Breast epithelium (tissue), 4 donors: ENCODE data around the gene KLRD1. TPM values are rescaled to one million over a fixed set of nuclear protein-coding genes. Genes with fewer than 3 reads are reported as not detected.
"Not testable (repeated sequence)": the region's sequence is repeated elsewhere in the genome, so short reads cannot be mapped to it uniquely, and the experiment has no call there.

Source experiments
- DNase-seq, 2 donors: peaks; one replicate each; pipeline ENCODE4 v3.0.0-alpha.2; 2019; ENCODE audit warnings: low spot score in 2 of 2
- H3K27ac ChIP-seq, 2 donors: fragments of 200-600 bp; sonication (generic) in 1 of 2; one replicate each; pipeline ENCODE4 v1.5.1; 2016 to 2019; ENCODE audit warnings: mild to moderate bottlenecking in 1 of 2
- H3K27me3 ChIP-seq, 2 donors: fragments of 200-600 bp; sonication (generic) in 1 of 2; one replicate each; pipeline versions ENCODE4 v1.5.1 to v1.6.0; 2017 to 2019; ENCODE audit warnings: control low read depth in 1 of 2, mild to moderate bottlenecking in 1 of 2
- H3K36me3 ChIP-seq: fragments of 200-600 bp; one replicate; pipeline ENCODE4 v1.5.1; 2019
- H3K4me1 ChIP-seq, 2 donors: fragments of 200-600 bp; sonication (generic); one replicate each; pipeline ENCODE4 v1.5.1; 2016 to 2019; ENCODE audit warnings: control low read depth in 1 of 2
- H3K4me3 ChIP-seq, 3 donors: fragments of 200-600 bp; sonication (generic); 1 replicate in 2 of 3; 2 replicates in 1 of 3; pipeline ENCODE4 v1.5.1; 2016 to 2019; ENCODE audit warnings: mild to moderate bottlenecking in 3 of 3, moderate library complexity in 2 of 3
- H3K9me3 ChIP-seq, 2 donors: fragments of 200-600 bp; sonication (generic) in 1 of 2; one replicate each; pipeline ENCODE4 v1.5.1; 2016 to 2019; ENCODE audit warnings: control low read depth in 1 of 2
- CTCF ChIP-seq, 3 donors: fragments of 450-650 bp; IDR thresholded peaks; one replicate each; pipeline ENCODE4 v1.5.1; 2016 to 2017; ENCODE audit warnings: antibody characterized with exemption in 3 of 3, mild to moderate bottlenecking in 3 of 3, moderate library complexity in 3 of 3
- POLR2A ChIP-seq: fragments of 450-650 bp; IDR thresholded peaks from one replicate; pipeline ENCODE4 v1.6.1; 2016; ENCODE audit warnings: antibody characterized with exemption, mild to moderate bottlenecking, moderate library complexity
- POLR2AphosphoS5 ChIP-seq, 3 donors: sonication (generic); formaldehyde crosslinking; IDR thresholded peaks; one replicate each; pipeline ENCODE4 v1.6.1; 2017; ENCODE audit warnings: antibody characterized with exemption in 3 of 3
- intact Hi-C: fragments of 100-400 bp; cut with DNase I; formaldehyde crosslinking; loops from one replicate; pipeline ENCODE4 v1.15.1; 2023; ENCODE audit warnings: low total_unique reads
- total RNA-seq, 3 donors: library from RNA; depleted of rRNA; stranded (reverse); fragments of >200 nt; gene quantifications; one replicate each; pipeline ENCODE4 v1.1.0, GENCODE V29; 2016

The KLRD1 gene
- total RNA-seq, 3 donors from 2014 or later = 0.96 to 2.5 (median 2.3) TPM

- Histone ChIP-seq H3K9me3 (no peaks in the 10 kb centered on the region), H3K27me3 (no peaks in the 10 kb centered on the region), H3K36me3 (no peaks in the 10 kb centered on the region), H3K4me3 (no peak overlapping the region), H3K27ac (peak overlapping the region in 1 of 2 donors; percentile 10), H3K4me1 (peaks cover 0 to 6% of the 10 kb centered on the region in 2 donors)
- DNase-seq = no peak
- TF ChIP-seq POLR2A = no peak
- TF ChIP-seq CTCF (IDR thresholded peaks at IDR 0.05) = no peak
- intact Hi-C loops = no loop called here
Measured at GRCh38 chr12:10369557-10370415, 62.1 kb downstream of the KLRD1 start.

- intact Hi-C loops, H3K9me3 ChIP-seq, H3K4me3 ChIP-seq, H3K36me3 ChIP-seq, H3K27me3 ChIP-seq, H3K4me1 ChIP-seq, DNase-seq: not testable (repeated sequence)
- peak overlapping the region in 1 of 2 donors; percentile 52 for H3K27ac ChIP-seq
Measured at GRCh38 chr12:10371893-10372535, 64.3 kb downstream of the KLRD1 start.

GRCh38 chr12:10372559-10372958 is 64.9 kb downstream of the KLRD1 start:
- Histone ChIP-seq H3K36me3 (peaks cover 4% of the 10 kb centered on the region), H3K27ac (no peak overlapping the region), H3K4me3 (no peak overlapping the region), H3K9me3 (no peaks in the 10 kb centered on the region), H3K27me3 (no peaks in the 10 kb centered on the region), H3K4me1 (no peaks in the 10 kb centered on the region)
- intact Hi-C loops = no loop called here
- no peak for TF ChIP-seq CTCF (IDR thresholded peaks at IDR 0.05)
- no peak for DNase-seq

GRCh38 chr12:10374624-10375018 is 67.0 kb downstream of the KLRD1 start:
- no peak for DNase-seq
- intact Hi-C loops = no loop called here
- no peaks in the 10 kb centered on the region for H3K27me3 ChIP-seq

GRCh38 chr12:10378737-10379136 is 71.1 kb downstream of the KLRD1 start:
- H3K4me3 ChIP-seq, H3K9me3 ChIP-seq, DNase-seq, H3K27ac ChIP-seq, H3K4me1 ChIP-seq, H3K36me3 ChIP-seq, H3K27me3 ChIP-seq, intact Hi-C loops: not testable (repeated sequence)

More at GRCh38 chr12:10374624-10375018, 67.0 kb downstream of the KLRD1 start:
- TF ChIP-seq POLR2AphosphoS5 (IDR thresholded peaks at IDR 0.05) (no peak), POLR2A (no peak), CTCF (IDR thresholded peaks at IDR 0.05) (no peak)
- H3K27ac ChIP-seq = no peak overlapping the region
- peaks cover 4% of the 10 kb centered on the region for H3K36me3 ChIP-seq
- no peaks in the 10 kb centered on the region for H3K4me1 ChIP-seq
- no peak overlapping the region for H3K4me3 ChIP-seq
- H3K9me3 ChIP-seq = no peaks in the 10 kb centered on the region

Other genes starting within 250 kb of the KLRD1 start
- gene CLEC1A, start 208.9 kb upstream of the KLRD1 start, total RNA-seq = 1 to 10 TPM; 1.9 to 6.9 (median 4.3) TPM
- gene CLEC7A, start 177.7 kb upstream of the KLRD1 start, total RNA-seq = 10 to 100 TPM in 2 of 3 donors, 1 to 10 TPM in 1; 5.2 to 14.7 (median 13.8) TPM
- 10 to 100 TPM in 1 of 3 donors, 1 to 10 TPM in 1, not detected in 1; 3.3 to 17.1 TPM for gene OLR1, start 135.7 kb upstream of the KLRD1 start, total RNA-seq
- under 1 TPM in 2 of 3 donors, not detected in 1; 0.33 to 0.44 TPM for gene TMEM52B, start 128.8 kb upstream of the KLRD1 start, total RNA-seq
- 100 to 1,000 TPM; 146 to 182 (median 155) TPM for gene GABARAPL1, start 95.0 kb upstream of the KLRD1 start, total RNA-seq
- gene KLRK1, start 82.2 kb downstream of the KLRD1 start, total RNA-seq = 1 to 10 TPM; 2.6 to 7.0 (median 3.8) TPM
- gene KLRC4, start 101.9 kb downstream of the KLRD1 start, total RNA-seq = 1 to 10 TPM in 1 of 3 donors, under 1 TPM in 1, not detected in 1; 0.66 to 1.5 TPM
- not detected for gene KLRC3, start 112.7 kb downstream of the KLRD1 start, total RNA-seq
- gene KLRC2, start 128.1 kb downstream of the KLRD1 start, total RNA-seq = 1 to 10 TPM; 1.6 to 2.1 (median 2.0) TPM
- 1 to 10 TPM in 2 of 3 donors, under 1 TPM in 1; 0.48 to 8.3 (median 3.3) TPM for gene KLRC1, start 145.5 kb downstream of the KLRD1 start, total RNA-seq
- gene EIF2S3B, start 198.0 kb downstream of the KLRD1 start, total RNA-seq = under 1 TPM in 2 of 3 donors, not detected in 1; 0.33 to 0.48 TPM